Endothelial cell of umbilical vein (primary cell): ENCODE data around the gene ZNF768. TPM values are rescaled to one million over a fixed set of nuclear protein-coding genes. Genes with fewer than 3 reads are reported as not detected.

ENCODE experiments used
- BruUV-seq: library from RNA; stranded (reverse); fragments of 400-500 nt; replicated peaks from 2 replicates; lab custom pipeline; 2021; lab: Mats Ljungman, UMichigan
- CTCF ChIA-PET: fragments of 300-600, 350-600 bp; sonication (Branson Sonifier 250); formaldehyde crosslinking; loops from one replicate; lab custom pipeline; 2021; ENCODE audit warnings: antibody characterized with exemption, inconsistent platforms; lab: Charles Lee
- POLR2A ChIA-PET: fragments of 300-600, 350-600 bp; sonication (Branson Sonifier 250); formaldehyde crosslinking; loops from one replicate; lab custom pipeline; 2021; ENCODE audit warnings: antibody characterized with exemption, inconsistent platforms; lab: Charles Lee
- DNase-seq: peaks from one replicate; pipeline ENCODE4 v3.0.0-alpha.2; 2011; ENCODE audit warnings: low read depth, low spot score
- FAIRE-seq: peaks from 2 replicates; lab custom pipeline; 2011; peaks lifted over from hg19 to GRCh38; lab: Jason Lieb, UNC
- H2AFZ ChIP-seq: 2 replicates; pipeline ENCODE4 v1.6.0; 2012; ENCODE audit warnings: low read depth, low read length, control low read depth, inconsistent platforms
- H3K27ac ChIP-seq: 2 replicates; pipeline ENCODE4 v1.5.1; 2011; ENCODE audit warnings: low read depth, mild to moderate bottlenecking, control low read depth, low read length, moderate library complexity; ENCODE audit not compliant: insufficient read depth
- H3K27me3 ChIP-seq, 2 experiments: 2 replicates each; pipeline versions ENCODE4 v1.6.0 to v1.6.1; 2011; ENCODE audit warnings: low read length in 2 of 2, mixed read lengths in 1 of 2; ENCODE audit not compliant: control insufficient read depth in 2 of 2, insufficient read depth in 2 of 2
- H3K36me3 ChIP-seq, 2 experiments: 2 replicates in 1 of 2; 3 replicates in 1 of 2; pipeline ENCODE4 v1.5.1; 2011; ENCODE audit warnings: low read length in 2 of 2, mild to moderate bottlenecking in 1 of 2, moderate library complexity in 1 of 2; ENCODE audit not compliant: control insufficient read depth in 2 of 2, insufficient read depth in 2 of 2; ENCODE audit errors: extremely low read depth in 1 of 2
- H3K4me1 ChIP-seq: 3 replicates; pipeline ENCODE4 v1.5.1; 2011; ENCODE audit warnings: mild to moderate bottlenecking, low read length; ENCODE audit not compliant: control insufficient read depth, insufficient read depth; ENCODE audit errors: extremely low read depth
- H3K4me2 ChIP-seq: 2 replicates; pipeline ENCODE4 v1.6.1; 2011; ENCODE audit warnings: low read length, control low read depth, mixed read lengths; ENCODE audit not compliant: insufficient read depth
- H3K4me3 ChIP-seq, 3 experiments: fragments of 200-600 bp in 1 of 3; sonication (generic), shearing (Covaris generic) in 1 of 3; replicated peaks in 1 of 3; 2 replicates each; pipeline ENCODE4 v1.5.1; 2011 to 2016; ENCODE audit warnings: control low read depth in 3 of 3, low read length in 3 of 3, mild to moderate bottlenecking in 2 of 3, inconsistent platforms in 1 of 3, low read depth in 1 of 3, moderate library complexity in 1 of 3; ENCODE audit not compliant: insufficient read depth in 1 of 3
- H3K79me2 ChIP-seq: 2 replicates; pipeline ENCODE4 v1.6.0; 2012; ENCODE audit warnings: low read length, inconsistent platforms; ENCODE audit not compliant: control insufficient read depth, insufficient read depth
- H3K9ac ChIP-seq: replicated peaks from 2 replicates; pipeline ENCODE3; 2011; ENCODE audit warnings: low read length, control low read depth; ENCODE audit not compliant: insufficient read depth; ENCODE audit errors: extremely low read depth
- H3K9me1 ChIP-seq: replicated peaks from 3 replicates; pipeline ENCODE4 v1.6.0; 2011; ENCODE audit warnings: mild to moderate bottlenecking, low read length; ENCODE audit not compliant: control insufficient read depth, insufficient read depth; ENCODE audit errors: extremely low read depth
- H3K9me3 ChIP-seq: replicated peaks from 2 replicates; pipeline ENCODE4 v1.5.1; 2012; ENCODE audit warnings: low read length, inconsistent platforms; ENCODE audit not compliant: control insufficient read depth, insufficient read depth
- H4K20me1 ChIP-seq: replicated peaks from 2 replicates; pipeline ENCODE3; 2011; ENCODE audit warnings: mild to moderate bottlenecking, low read length; ENCODE audit not compliant: control insufficient read depth, insufficient read depth; ENCODE audit errors: extremely low read depth
- EZH2 ChIP-seq: IDR thresholded peaks from 2 replicates; pipeline ENCODE4 v1.6.1; 2012; ENCODE audit warnings: borderline replicate concordance, low read depth, mild to moderate bottlenecking, moderate library complexity, low read length, inconsistent platforms; ENCODE audit not compliant: severe bottlenecking
- FOS ChIP-seq: IDR thresholded peaks from 2 replicates; pipeline ENCODE4 v1.6.1; 2011; ENCODE audit warnings: mild to moderate bottlenecking, low read length, moderate library complexity, borderline replicate concordance; ENCODE audit not compliant: insufficient read depth
- GATA2 ChIP-seq: IDR thresholded peaks from 2 replicates; pipeline ENCODE4 v1.7.0; 2011; ENCODE audit warnings: low read depth, mild to moderate bottlenecking, moderate library complexity, mixed read lengths, low read length; ENCODE audit not compliant: insufficient read length, insufficient read depth
- JUN ChIP-seq: IDR thresholded peaks from 2 replicates; pipeline ENCODE4 v1.6.1; 2011; ENCODE audit warnings: borderline replicate concordance, low read depth; ENCODE audit not compliant: insufficient read length, insufficient read depth
- POLR2A ChIP-seq: IDR thresholded peaks from 2 replicates; pipeline ENCODE4 v1.6.1; 2012; ENCODE audit warnings: low read depth, mild to moderate bottlenecking, control low read depth, low read length
- POLR2AphosphoS5 ChIP-seq: IDR thresholded peaks from 2 replicates; pipeline ENCODE4 v1.6.1; 2012; ENCODE audit warnings: low read depth, mild to moderate bottlenecking, control low read depth, low read length, moderate library complexity; ENCODE audit not compliant: insufficient read depth
- dilution Hi-C: fragments of 300-500 bp; cut with MboI; formaldehyde crosslinking; loops from one replicate; pipeline ENCODE4 v1.15.0; 2019; ENCODE audit warnings: low sequenced_read_pairs; ENCODE audit not compliant: extremely low pct_ligation_motif_present
- intact Hi-C: fragments of 100-400 bp; cut with micrococcal nuclease; formaldehyde crosslinking; loops from one replicate; pipeline ENCODE4 v1.10.0; 2022
- polyA plus RNA-seq, 4 experiments: library from polyadenylated mRNA; depleted of rRNA in 3 of 4; stranded (reverse) in 3 of 4; unstranded in 1 of 4; fragments of >200 nt; gene quantifications; 2 replicates each; pipeline versions ENCODE4 v1.2.1 to v1.2.3, GENCODE V29; 2011 to 2012; ENCODE audit warnings: missing spikeins in 1 of 4
- total RNA-seq: library from RNA; stranded (reverse); gene quantifications from 2 replicates; pipeline ENCODE4 v1.2.3, GENCODE V29; 2021
- TF ChIP-seq, protein P1 (sequence below), 2 donors: IDR thresholded peaks; 1 replicate in 1 of 2; 2 replicates in 1 of 2; pipeline ENCODE4 v1.5.1; 2011; ENCODE audit warnings: low read length in 2 of 2, mild to moderate bottlenecking in 2 of 2, moderate library complexity in 2 of 2, control low read depth in 1 of 2, inconsistent platforms in 1 of 2, low read depth in 1 of 2; ENCODE audit not compliant: insufficient read depth in 1 of 2; ENCODE audit errors: extremely low read depth in 1 of 2
- TF ChIP-seq, protein P2 (sequence below): IDR thresholded peaks from 2 replicates; pipeline ENCODE4 v1.6.1; 2011; ENCODE audit not compliant: insufficient read depth, insufficient read length

Gene ZNF768
- total and polyA plus RNA-seq, 2 donors (not counting 3 experiments of a cell fraction or from before 2014, with no cell fraction given) = 24.2 to 24.7 TPM

DNA sequence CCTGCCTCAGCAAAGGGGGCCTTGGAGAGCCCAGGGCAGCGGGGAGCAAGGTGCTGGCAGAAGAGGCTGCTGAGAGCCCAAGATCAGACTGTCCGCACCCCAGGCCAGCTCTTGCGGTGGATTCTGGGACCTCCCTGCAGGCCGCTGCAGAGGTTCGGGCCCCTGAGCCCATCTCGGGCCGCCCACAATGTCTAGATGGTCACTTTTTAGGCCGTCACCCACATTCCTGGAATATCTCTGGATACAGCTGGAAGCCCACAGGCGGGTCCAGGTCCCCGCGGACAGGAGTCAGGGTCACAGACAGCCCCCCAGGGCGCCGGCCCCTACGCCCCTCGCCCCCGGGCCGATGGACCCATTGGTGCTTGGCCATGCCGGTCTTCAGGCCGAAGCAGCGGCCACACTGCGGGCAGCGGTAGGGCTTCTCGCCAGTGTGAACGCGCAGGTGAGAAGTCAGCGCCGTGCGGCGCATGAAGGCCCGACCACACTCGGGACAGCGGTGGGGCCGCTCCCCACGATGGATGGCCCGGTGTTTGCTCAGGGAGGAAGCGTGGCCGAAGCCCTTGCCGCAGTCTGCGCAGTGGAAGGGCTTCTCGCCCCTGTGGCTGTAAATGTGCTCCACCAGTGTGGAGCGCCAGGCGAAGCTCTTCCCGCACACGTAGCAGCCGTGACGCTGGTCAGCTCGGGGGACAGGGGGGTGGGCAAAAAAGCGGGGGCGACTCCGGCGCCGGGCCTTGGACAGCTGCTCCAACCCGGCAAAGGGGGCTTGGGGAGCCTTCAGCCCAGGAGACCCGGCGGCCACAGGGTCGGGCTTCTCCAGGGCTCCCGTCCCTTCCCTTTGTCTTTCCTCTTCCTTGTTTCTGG is 6.1 kb upstream of the ZNF768 start:
- peaks cover 0 to 2% of the 10 kb centered on the region in 2 experiments for H3K36me3 ChIP-seq
- no peaks in the 10 kb centered on the region for H3K27me3 ChIP-seq
- no peak overlapping the region for H3K4me3 ChIP-seq
- no peaks in the 10 kb centered on the region for H3K9me3 ChIP-seq
- BruUV-seq = no TSS peak
- DNase-seq = no peak
- no peak overlapping the region for H3K9ac ChIP-seq
- TF ChIP-seq EZH2 = no peak
- no peak for TF ChIP-seq FOS
- TF ChIP-seq, protein P1, sequence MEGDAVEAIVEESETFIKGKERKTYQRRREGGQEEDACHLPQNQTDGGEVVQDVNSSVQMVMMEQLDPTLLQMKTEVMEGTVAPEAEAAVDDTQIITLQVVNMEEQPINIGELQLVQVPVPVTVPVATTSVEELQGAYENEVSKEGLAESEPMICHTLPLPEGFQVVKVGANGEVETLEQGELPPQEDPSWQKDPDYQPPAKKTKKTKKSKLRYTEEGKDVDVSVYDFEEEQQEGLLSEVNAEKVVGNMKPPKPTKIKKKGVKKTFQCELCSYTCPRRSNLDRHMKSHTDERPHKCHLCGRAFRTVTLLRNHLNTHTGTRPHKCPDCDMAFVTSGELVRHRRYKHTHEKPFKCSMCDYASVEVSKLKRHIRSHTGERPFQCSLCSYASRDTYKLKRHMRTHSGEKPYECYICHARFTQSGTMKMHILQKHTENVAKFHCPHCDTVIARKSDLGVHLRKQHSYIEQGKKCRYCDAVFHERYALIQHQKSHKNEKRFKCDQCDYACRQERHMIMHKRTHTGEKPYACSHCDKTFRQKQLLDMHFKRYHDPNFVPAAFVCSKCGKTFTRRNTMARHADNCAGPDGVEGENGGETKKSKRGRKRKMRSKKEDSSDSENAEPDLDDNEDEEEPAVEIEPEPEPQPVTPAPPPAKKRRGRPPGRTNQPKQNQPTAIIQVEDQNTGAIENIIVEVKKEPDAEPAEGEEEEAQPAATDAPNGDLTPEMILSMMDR (IDR thresholded peaks at IDR 0.05; ENCODE audit: extremely low read depth in 1 of 2, insufficient read depth in 1 of 2, low read depth in 1 of 2, low read length in 2 of 2) = no peak
- no peak for TF ChIP-seq GATA2
- no peak for TF ChIP-seq JUN
- no peak for TF ChIP-seq POLR2AphosphoS5
- TF ChIP-seq POLR2A = no peak
- TF ChIP-seq, protein P2, sequence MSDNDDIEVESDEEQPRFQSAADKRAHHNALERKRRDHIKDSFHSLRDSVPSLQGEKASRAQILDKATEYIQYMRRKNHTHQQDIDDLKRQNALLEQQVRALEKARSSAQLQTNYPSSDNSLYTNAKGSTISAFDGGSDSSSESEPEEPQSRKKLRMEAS = no peak
- no peaks in the 10 kb centered on the region for H4K20me1 ChIP-seq
- no peak overlapping the region for H3K4me2 ChIP-seq
- ChIA-PET CTCF (no interaction called here), POLR2A (no interaction called here)
- no peak overlapping the region for H3K27ac ChIP-seq
- H3K79me2 ChIP-seq = peaks cover 2% of the 10 kb centered on the region
- dilution Hi-C loops (no loop called here), intact Hi-C loops (no loop called here)
- FAIRE-seq = no peak
- peaks cover 18% of the 10 kb centered on the region for H3K4me1 ChIP-seq
- no peaks in the 10 kb centered on the region for H3K9me1 ChIP-seq
- H2AFZ ChIP-seq = no peak overlapping the region
